ENCODE measurements around the gene CLIC1.

Gene CLIC1

GRCh38 chr6:31733734-31734133 lies 2.6 kb downstream of the CLIC1 start:
- peak overlapping the region; percentile 84; the same call in 1 of the 2 replicates for H3K4me3 ChIP-seq (replicated peaks; ENCODE audit: low read depth, low read length)
- H3K27me3 ChIP-seq (replicated peaks; ENCODE audit: control insufficient read depth, insufficient read depth, low read length): no peaks in the 10 kb centered on the region
- DNase-seq (ENCODE audit: extremely low read depth, insufficient read length): no peak
- TF ChIP-seq, protein P1, sequence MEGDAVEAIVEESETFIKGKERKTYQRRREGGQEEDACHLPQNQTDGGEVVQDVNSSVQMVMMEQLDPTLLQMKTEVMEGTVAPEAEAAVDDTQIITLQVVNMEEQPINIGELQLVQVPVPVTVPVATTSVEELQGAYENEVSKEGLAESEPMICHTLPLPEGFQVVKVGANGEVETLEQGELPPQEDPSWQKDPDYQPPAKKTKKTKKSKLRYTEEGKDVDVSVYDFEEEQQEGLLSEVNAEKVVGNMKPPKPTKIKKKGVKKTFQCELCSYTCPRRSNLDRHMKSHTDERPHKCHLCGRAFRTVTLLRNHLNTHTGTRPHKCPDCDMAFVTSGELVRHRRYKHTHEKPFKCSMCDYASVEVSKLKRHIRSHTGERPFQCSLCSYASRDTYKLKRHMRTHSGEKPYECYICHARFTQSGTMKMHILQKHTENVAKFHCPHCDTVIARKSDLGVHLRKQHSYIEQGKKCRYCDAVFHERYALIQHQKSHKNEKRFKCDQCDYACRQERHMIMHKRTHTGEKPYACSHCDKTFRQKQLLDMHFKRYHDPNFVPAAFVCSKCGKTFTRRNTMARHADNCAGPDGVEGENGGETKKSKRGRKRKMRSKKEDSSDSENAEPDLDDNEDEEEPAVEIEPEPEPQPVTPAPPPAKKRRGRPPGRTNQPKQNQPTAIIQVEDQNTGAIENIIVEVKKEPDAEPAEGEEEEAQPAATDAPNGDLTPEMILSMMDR (IDR thresholded peaks at IDR 0.05; ENCODE audit: insufficient read depth, low read length, poor library complexity, severe bottlenecking): no peak
- H3K36me3 ChIP-seq (ENCODE audit: control insufficient read depth, insufficient read depth, low read length): peaks cover 11% of the 10 kb centered on the region

DNA sequence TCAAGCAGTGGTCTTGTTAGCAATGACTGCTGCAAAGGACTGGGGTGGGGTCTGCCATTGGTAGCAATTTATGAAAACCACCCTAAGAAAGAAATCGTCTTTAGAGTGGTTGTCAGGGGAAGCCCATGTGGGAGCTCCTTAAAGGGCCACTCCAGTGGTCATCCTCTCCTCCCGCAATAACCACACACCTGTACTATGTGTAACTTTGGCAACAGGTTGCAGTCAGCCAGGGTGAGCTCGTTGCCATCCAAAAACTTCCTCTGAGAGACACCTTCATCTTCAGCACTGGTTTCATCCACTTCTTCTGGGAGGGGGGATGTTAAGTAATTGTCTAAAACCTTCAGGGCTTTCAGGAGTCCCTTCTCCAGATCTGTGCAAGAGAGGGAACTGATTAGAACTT lies 4.3 kb downstream of the CLIC1 start:
- H3K36me3 ChIP-seq (ENCODE audit: control insufficient read depth, insufficient read depth, low read length): peaks cover 11% of the 10 kb centered on the region
- no peak for DNase-seq (ENCODE audit: extremely low read depth, insufficient read length)
- no peak overlapping the region for H3K4me3 ChIP-seq (replicated peaks; ENCODE audit: low read depth, low read length)
- TF ChIP-seq, protein P1 (IDR thresholded peaks at IDR 0.05; ENCODE audit: insufficient read depth, low read length, poor library complexity, severe bottlenecking): no peak
- H3K27me3 ChIP-seq (replicated peaks; ENCODE audit: control insufficient read depth, insufficient read depth, low read length): no peaks in the 10 kb centered on the region

- TF ChIP-seq, protein P1 (IDR thresholded peaks at IDR 0.05; ENCODE audit: insufficient read depth, low read length, poor library complexity, severe bottlenecking): no peak
- Histone ChIP-seq H3K36me3 (ENCODE audit: control insufficient read depth, insufficient read depth, low read length) (peaks cover 11% of the 10 kb centered on the region), H3K27me3 (replicated peaks; ENCODE audit: control insufficient read depth, insufficient read depth, low read length) (no peaks in the 10 kb centered on the region), H3K4me3 (replicated peaks; ENCODE audit: low read depth, low read length) (no peak overlapping the region)
- DNase-seq (ENCODE audit: extremely low read depth, insufficient read length): no peak
Measured at GRCh38 chr6:31730631-31731086, 5.7 kb downstream of the CLIC1 start.

GRCh38 chr6:31729979-31730630 lies 6.2 kb downstream of the CLIC1 start:
- peak; percentile 80 for DNase-seq (ENCODE audit: extremely low read depth, insufficient read length)
- peak overlapping the region; percentile 64 for H3K4me3 ChIP-seq (replicated peaks; ENCODE audit: low read depth, low read length)
- TF ChIP-seq, protein P1 (IDR thresholded peaks at IDR 0.05; ENCODE audit: insufficient read depth, low read length, poor library complexity, severe bottlenecking): no peak
- H3K36me3 ChIP-seq (ENCODE audit: control insufficient read depth, insufficient read depth, low read length): peaks cover 11% of the 10 kb centered on the region
- H3K27me3 ChIP-seq (replicated peaks; ENCODE audit: control insufficient read depth, insufficient read depth, low read length): no peaks in the 10 kb centered on the region

DNA sequence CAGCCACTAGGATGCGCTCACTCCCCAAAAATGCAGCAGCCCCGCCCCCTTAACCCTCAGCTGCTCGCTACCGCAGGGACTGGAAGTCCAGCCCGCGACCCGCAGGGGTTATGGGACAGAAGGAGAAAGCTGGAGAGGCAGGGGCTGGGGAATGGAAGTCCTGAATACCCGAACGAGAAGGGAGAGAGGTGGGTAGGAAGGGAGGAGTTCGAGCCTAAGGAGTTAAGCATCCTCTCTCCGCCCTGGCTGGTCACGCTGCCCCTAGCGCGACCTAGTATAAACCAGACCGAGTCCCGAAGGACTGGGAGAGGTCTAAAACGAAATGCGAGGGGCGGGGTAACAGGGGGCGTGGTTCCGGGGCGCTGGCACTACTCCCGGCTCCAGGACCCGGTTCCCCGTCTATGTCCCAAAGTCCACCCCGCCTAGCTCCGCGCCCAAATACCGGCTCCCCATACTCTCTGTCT lies 6.8 kb downstream of the CLIC1 start:
- H3K36me3 ChIP-seq (ENCODE audit: control insufficient read depth, insufficient read depth, low read length): peaks cover 11% of the 10 kb centered on the region
- H3K27me3 ChIP-seq (replicated peaks; ENCODE audit: control insufficient read depth, insufficient read depth, low read length): no peaks in the 10 kb centered on the region
- DNase-seq (ENCODE audit: extremely low read depth, insufficient read length): peak; percentile 81
- TF ChIP-seq, protein P1 (IDR thresholded peaks at IDR 0.05; ENCODE audit: insufficient read depth, low read length, poor library complexity, severe bottlenecking): no peak
- peak overlapping the region; percentile 64 for H3K4me3 ChIP-seq (replicated peaks; ENCODE audit: low read depth, low read length)

Measured in GM06990 (cell line).